Endothelial cell of umbilical vein (primary cell): ENCODE measurements around the gene SLCO2A1.

Experiments
- EZH2 ChIP-seq: IDR thresholded peaks from 2 replicates; pipeline ENCODE4 v1.6.1; 2012; ENCODE audit warnings: borderline replicate concordance, low read depth, mild to moderate bottlenecking, moderate library complexity, low read length, inconsistent platforms; ENCODE audit not compliant: severe bottlenecking
- TF ChIP-seq, protein P1 (sequence below), 2 donors: IDR thresholded peaks; 1 replicate in 1 of 2; 2 replicates in 1 of 2; pipeline ENCODE4 v1.5.1; 2011; ENCODE audit warnings: low read length in 2 of 2, mild to moderate bottlenecking in 2 of 2, moderate library complexity in 2 of 2, control low read depth in 1 of 2, inconsistent platforms in 1 of 2, low read depth in 1 of 2; ENCODE audit not compliant: insufficient read depth in 1 of 2; ENCODE audit errors: extremely low read depth in 1 of 2

DNA sequence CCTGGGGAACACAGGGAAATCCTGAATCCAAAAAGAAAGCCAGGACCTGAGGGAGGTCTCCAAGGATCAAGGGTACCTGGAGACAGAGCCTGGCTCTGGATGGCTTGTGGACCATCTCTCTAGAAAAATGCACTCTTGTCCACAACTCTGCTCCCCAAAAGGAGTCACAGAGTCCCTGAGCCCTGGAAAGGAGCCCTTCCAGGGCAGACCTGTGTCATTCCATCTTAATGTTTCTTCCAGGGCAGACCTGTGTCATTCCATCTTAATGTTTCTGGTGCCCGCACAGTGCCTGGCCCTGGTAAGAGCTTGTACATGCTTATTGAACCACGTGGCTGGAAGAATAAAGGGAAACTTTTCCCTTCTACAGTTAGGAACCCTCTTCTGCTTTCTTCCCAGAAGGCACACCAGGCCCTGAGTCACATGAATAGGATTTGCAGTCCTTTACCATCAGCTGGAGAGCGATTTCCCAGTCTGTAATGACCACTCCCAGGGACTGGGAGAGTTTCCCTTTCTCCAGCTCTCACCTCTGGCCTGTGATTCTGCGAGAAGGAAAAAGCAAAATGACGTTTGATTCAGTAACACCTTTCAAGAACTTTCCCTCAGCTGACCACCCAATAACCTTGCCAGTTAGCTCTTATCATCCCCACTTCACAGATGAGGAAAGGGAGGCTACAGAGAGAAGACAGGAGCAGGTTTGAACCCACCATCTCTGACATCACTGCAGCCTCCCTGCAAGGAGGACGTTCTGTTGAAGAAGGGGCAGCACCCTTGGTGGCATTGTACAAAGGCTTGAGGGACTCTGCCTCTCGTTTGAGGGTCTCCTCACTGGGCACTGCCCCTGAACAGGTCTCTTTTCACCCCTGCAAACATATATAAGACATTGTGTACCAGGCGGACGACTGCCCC is 35.8 kb upstream of the SLCO2A1 start:
- TF ChIP-seq EZH2, result no peak
- TF ChIP-seq, protein P1, sequence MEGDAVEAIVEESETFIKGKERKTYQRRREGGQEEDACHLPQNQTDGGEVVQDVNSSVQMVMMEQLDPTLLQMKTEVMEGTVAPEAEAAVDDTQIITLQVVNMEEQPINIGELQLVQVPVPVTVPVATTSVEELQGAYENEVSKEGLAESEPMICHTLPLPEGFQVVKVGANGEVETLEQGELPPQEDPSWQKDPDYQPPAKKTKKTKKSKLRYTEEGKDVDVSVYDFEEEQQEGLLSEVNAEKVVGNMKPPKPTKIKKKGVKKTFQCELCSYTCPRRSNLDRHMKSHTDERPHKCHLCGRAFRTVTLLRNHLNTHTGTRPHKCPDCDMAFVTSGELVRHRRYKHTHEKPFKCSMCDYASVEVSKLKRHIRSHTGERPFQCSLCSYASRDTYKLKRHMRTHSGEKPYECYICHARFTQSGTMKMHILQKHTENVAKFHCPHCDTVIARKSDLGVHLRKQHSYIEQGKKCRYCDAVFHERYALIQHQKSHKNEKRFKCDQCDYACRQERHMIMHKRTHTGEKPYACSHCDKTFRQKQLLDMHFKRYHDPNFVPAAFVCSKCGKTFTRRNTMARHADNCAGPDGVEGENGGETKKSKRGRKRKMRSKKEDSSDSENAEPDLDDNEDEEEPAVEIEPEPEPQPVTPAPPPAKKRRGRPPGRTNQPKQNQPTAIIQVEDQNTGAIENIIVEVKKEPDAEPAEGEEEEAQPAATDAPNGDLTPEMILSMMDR (IDR thresholded peaks at IDR 0.05; ENCODE audit: extremely low read depth in 1 of 2, insufficient read depth in 1 of 2, low read depth in 1 of 2, low read length in 2 of 2), result no peak
